HepG2 (cell line): ENCODE results near the gene ZBTB17. TPM values are rescaled to one million over a fixed set of nuclear protein-coding genes. Genes with fewer than 3 reads are reported as not detected.

ENCODE experiments used
- ATAC-seq: fragments of 200-7000 bp; cut with Tn5 transposase; 3 replicates; pipeline ENCODE4 v1.9.1; 2020; ENCODE audit warnings: mild to moderate bottlenecking, moderate library complexity
- BruUV-seq: library from RNA; stranded (reverse); fragments of 400-500 nt; replicated peaks from 2 replicates; lab custom pipeline; 2021; lab: Mats Ljungman, UMichigan
- CTCF ChIA-PET: fragments of 300-600 bp; formaldehyde crosslinking; extraction: SDS; loops from one replicate; lab custom pipeline; 2021; ENCODE audit warnings: low total read pairs, inconsistent platforms, low intra/inter-chr PET ratio; lab: Yijun Ruan, JAX
- POLR2A ChIA-PET: fragments of 350-600 bp; sonication (Branson Sonifier 250); formaldehyde crosslinking; loops from one replicate; lab custom pipeline; 2020; ENCODE audit warnings: antibody characterized with exemption, inconsistent platforms; lab: Yijun Ruan, JAX
- DNase-seq: peaks from one replicate; pipeline ENCODE4 v3.0.0-alpha.2; 2015; ENCODE audit warnings: low spot score
- FAIRE-seq: peaks from 3 replicates; lab custom pipeline; 2011; peaks lifted over from hg19 to GRCh38; lab: Jason Lieb, UNC
- H2AFZ ChIP-seq: one replicate; pipeline ENCODE4 v1.6.1; 2011; ENCODE audit warnings: low read length, inconsistent platforms
- H3K27ac ChIP-seq: fragments of 300-600 bp; 3 replicates; pipeline ENCODE4 v1.8.0; 2011; ENCODE audit warnings: mixed run types, mild to moderate bottlenecking, mixed read lengths, low read length, inconsistent platforms; ENCODE audit not compliant: insufficient read depth; ENCODE audit errors: extremely low read length
- H3K27me3 ChIP-seq, 2 experiments: fragments of 200-600 bp in 1 of 2; 2 replicates in 1 of 2; 3 replicates in 1 of 2; pipeline versions ENCODE4 v1.6.0 to v1.8.0; 2011; ENCODE audit warnings: low read length in 2 of 2, mild to moderate bottlenecking in 2 of 2, moderate library complexity in 2 of 2, inconsistent platforms in 1 of 2; ENCODE audit not compliant: insufficient read depth in 2 of 2, control insufficient read depth in 1 of 2
- H3K36me3 ChIP-seq, 2 experiments: fragments of 200-600 bp in 1 of 2; replicated peaks in 1 of 2; 2 replicates in 1 of 2; 3 replicates in 1 of 2; pipeline versions ENCODE4 v1.5.1 to v1.8.0; 2011; ENCODE audit warnings: low read length in 2 of 2, inconsistent platforms in 1 of 2; ENCODE audit not compliant: insufficient read depth in 2 of 2, control insufficient read depth in 1 of 2
- H3K4me1 ChIP-seq: 2 replicates; pipeline ENCODE4 v1.5.1; 2012; ENCODE audit warnings: low read length, inconsistent platforms; ENCODE audit not compliant: insufficient read depth
- H3K4me2 ChIP-seq: 2 replicates; pipeline ENCODE4 v1.6.0; 2011; ENCODE audit warnings: low read depth, low read length, inconsistent platforms
- H3K4me3 ChIP-seq, 3 experiments: fragments of 200-600 bp in 1 of 3; sonication (generic), shearing (Covaris generic) in 1 of 3; replicated peaks in 1 of 3; 2 replicates each; pipeline ENCODE4 v1.5.1; 2011 to 2016; ENCODE audit warnings: low read length in 3 of 3, inconsistent platforms in 2 of 3, low read depth in 2 of 3, mild to moderate bottlenecking in 2 of 3, control low read depth in 1 of 3, mixed read lengths in 1 of 3; ENCODE audit not compliant: insufficient read depth in 1 of 3
- H3K79me2 ChIP-seq: one replicate; pipeline ENCODE4 v1.6.1; 2011; ENCODE audit warnings: low read length, inconsistent platforms; ENCODE audit not compliant: insufficient read depth
- H3K9ac ChIP-seq: 2 replicates; pipeline ENCODE4 v1.6.0; 2011; ENCODE audit warnings: mild to moderate bottlenecking, low read depth, low read length, inconsistent platforms; ENCODE audit not compliant: insufficient read depth
- H3K9me3 ChIP-seq: 2 replicates; pipeline ENCODE4 v1.5.1; 2012; ENCODE audit warnings: mild to moderate bottlenecking, low read length
- H4K20me1 ChIP-seq: 2 replicates; pipeline ENCODE4 v1.6.0; 2011; ENCODE audit warnings: inconsistent platforms, mild to moderate bottlenecking, low read length, moderate library complexity; ENCODE audit not compliant: insufficient read depth
- BCL3 ChIP-seq: sonication (generic); formaldehyde crosslinking; IDR thresholded peaks from 2 replicates; pipeline ENCODE4 v1.5.1; 2020; ENCODE audit warnings: mild to moderate bottlenecking, missing genetic modification reagents, moderate library complexity
- POLR2AphosphoS2 ChIP-seq: IDR thresholded peaks from 2 replicates; pipeline ENCODE4 v1.6.1; 2011; ENCODE audit warnings: low read depth, low read length, improper control_type of control experiment
- RAD21 ChIP-seq: fragments of 450-650 bp; formaldehyde crosslinking; IDR thresholded peaks from 2 replicates; pipeline ENCODE4 v1.5.0; 2020; ENCODE audit warnings: mild to moderate bottlenecking
- RAD51 ChIP-seq: fragments of 450-650 bp; IDR thresholded peaks from 2 replicates; pipeline ENCODE4 v1.6.1; 2016; ENCODE audit warnings: borderline replicate concordance
- RFX1 ChIP-seq: fragments of 450-650 bp; IDR thresholded peaks from 2 replicates; pipeline ENCODE4 v1.6.1; 2017
- SMYD3 ChIP-seq: sonication (generic); formaldehyde crosslinking; IDR thresholded peaks from 2 replicates; pipeline ENCODE4 v1.8.1; 2023; ENCODE audit warnings: mild to moderate bottlenecking, missing genetic modification reagents
- ZNF263 ChIP-seq: sonication (generic); formaldehyde crosslinking; IDR thresholded peaks from 2 replicates; pipeline ENCODE4 v1.4.0; 2020; ENCODE audit warnings: missing genetic modification reagents
- ZNF383 ChIP-seq: sonication (generic); formaldehyde crosslinking; IDR thresholded peaks from 2 replicates; pipeline ENCODE4 v1.4.0; 2020; ENCODE audit warnings: missing genetic modification reagents, mild to moderate bottlenecking, borderline replicate concordance
- whole genome bisulfite sequencing: methylation state at CpG from one replicate; pipeline ENCODE4 v1.1.6; 2017; ENCODE audit warnings: low lambda C conversion rate; 5-methylcytosine and 5-hydroxymethylcytosine counted together
- in situ Hi-C: cut with HindIII; loops from 2 replicates; pipeline ENCODE4 v1.10.0; 2017; ENCODE audit warnings: low pct_unique_long_range_greater_than_20kb; ENCODE audit not compliant: extremely low pct_ligation_motif_present
- intact Hi-C: fragments of 100-400 bp; cut with micrococcal nuclease; formaldehyde crosslinking; loops from one replicate; pipeline ENCODE4 v1.10.0; 2022; ENCODE audit not compliant: unreplicated experiment
- polyA plus RNA-seq, 8 experiments: library from polyadenylated mRNA; depleted of rRNA in 3 of 8; stranded (reverse) in 7 of 8; unstranded in 1 of 8; fragments of >200 nt; fragmentation: Illumina TruSeq in 4 of 8; extraction: Trizol in 4 of 8; gene quantifications; 2 replicates each; pipeline versions ENCODE4 v1.2.1 to v1.2.3, GENCODE V29; 2011 to 2016; ENCODE audit warnings: low read depth in 4 of 8, missing spikeins in 1 of 8, mixed read lengths in 1 of 8; ENCODE audit not compliant: insufficient read depth in 1 of 8
- total RNA-seq, 5 experiments: library from RNA; depleted of rRNA; stranded (reverse); fragments of >200 nt; fragmentation: Illumina TruSeq; extraction: Trizol; gene quantifications; 2 replicates each; pipeline ENCODE4 v1.2.3, GENCODE V29; 2016; ENCODE audit warnings: low read depth in 1 of 5
- TF ChIP-seq, protein P1 (sequence below): sonication (generic); formaldehyde crosslinking; IDR thresholded peaks from 2 replicates; pipeline ENCODE4; 2020; ENCODE audit warnings: missing genetic modification reagents, mild to moderate bottlenecking, borderline replicate concordance

Gene ZBTB17
- total and polyA plus RNA-seq, 2 of the 13 experiments (the other 11 are each of a cell fraction or from before 2014, with no cell fraction given) = 16.7 to 17.0 TPM

- TF ChIP-seq SMYD3 (CRISPR knock-in tag) = no peak
- no peak for TF ChIP-seq BCL3
- TF ChIP-seq, protein P1, sequence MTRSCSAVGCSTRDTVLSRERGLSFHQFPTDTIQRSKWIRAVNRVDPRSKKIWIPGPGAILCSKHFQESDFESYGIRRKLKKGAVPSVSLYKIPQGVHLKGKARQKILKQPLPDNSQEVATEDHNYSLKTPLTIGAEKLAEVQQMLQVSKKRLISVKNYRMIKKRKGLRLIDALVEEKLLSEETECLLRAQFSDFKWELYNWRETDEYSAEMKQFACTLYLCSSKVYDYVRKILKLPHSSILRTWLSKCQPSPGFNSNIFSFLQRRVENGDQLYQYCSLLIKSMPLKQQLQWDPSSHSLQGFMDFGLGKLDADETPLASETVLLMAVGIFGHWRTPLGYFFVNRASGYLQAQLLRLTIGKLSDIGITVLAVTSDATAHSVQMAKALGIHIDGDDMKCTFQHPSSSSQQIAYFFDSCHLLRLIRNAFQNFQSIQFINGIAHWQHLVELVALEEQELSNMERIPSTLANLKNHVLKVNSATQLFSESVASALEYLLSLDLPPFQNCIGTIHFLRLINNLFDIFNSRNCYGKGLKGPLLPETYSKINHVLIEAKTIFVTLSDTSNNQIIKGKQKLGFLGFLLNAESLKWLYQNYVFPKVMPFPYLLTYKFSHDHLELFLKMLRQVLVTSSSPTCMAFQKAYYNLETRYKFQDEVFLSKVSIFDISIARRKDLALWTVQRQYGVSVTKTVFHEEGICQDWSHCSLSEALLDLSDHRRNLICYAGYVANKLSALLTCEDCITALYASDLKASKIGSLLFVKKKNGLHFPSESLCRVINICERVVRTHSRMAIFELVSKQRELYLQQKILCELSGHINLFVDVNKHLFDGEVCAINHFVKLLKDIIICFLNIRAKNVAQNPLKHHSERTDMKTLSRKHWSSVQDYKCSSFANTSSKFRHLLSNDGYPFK (CRISPR knock-in tag) = no peak
- TF ChIP-seq POLR2AphosphoS2 = no peak
- no peak for TF ChIP-seq ZNF383 (CRISPR knock-in tag)
- no peak for TF ChIP-seq RAD51
- no peak for TF ChIP-seq RFX1
Measured at GRCh38 chr1:15992187-15992553, 16.3 kb upstream of the ZBTB17 start (continued).

- WGBS = 6% methylated on average over 2 of the region's 11 CpGs
- BruUV-seq = no TSS peak
- H3K27ac ChIP-seq = no peak overlapping the region
- ChIA-PET POLR2A (no interaction called here), CTCF (no interaction called here)
- no peak overlapping the region for H3K4me3 ChIP-seq
- peaks cover 6 to 29% of the 10 kb centered on the region in 2 experiments; a peak in 3 of 5 replicates for H3K27me3 ChIP-seq
- intact Hi-C loops = loop anchor here (10.0 kb wide), 1 partner anchor 177 kb away; no protein-coding TSS in a partner anchor
- in situ Hi-C loops = no loop called here
- no peak overlapping the region for H3K9ac ChIP-seq
- H3K4me1 ChIP-seq = peaks cover 24% of the 10 kb centered on the region
- DNase-seq (no peak), FAIRE-seq (no peak), ATAC-seq (no peak)
- no peak overlapping the region for H3K4me2 ChIP-seq
- H2AFZ ChIP-seq = no peak overlapping the region
- TF ChIP-seq ZNF263 (CRISPR knock-in tag) = 0 out of 2 replicates have a peak, but pooled peaks have one; percentile 53
- TF ChIP-seq RAD21 (CRISPR knock-in tag) = no peak
- no peaks in the 10 kb centered on the region for H3K79me2 ChIP-seq
- no peaks in the 10 kb centered on the region for H4K20me1 ChIP-seq
- H3K36me3 ChIP-seq = no peaks in the 10 kb centered on the region
- H3K9me3 ChIP-seq = no peaks in the 10 kb centered on the region
Measured at GRCh38 chr1:15991427-15992186, 15.7 kb upstream of the ZBTB17 start.
